GM23248 (cell line): ENCODE data around the gene PTPRN2.

Experiments
- EZH2 ChIP-seq: fragments of 200-600 bp; sonication (generic); IDR thresholded peaks from 2 replicates; pipeline ENCODE4 v1.6.1; 2018; ENCODE audit warnings: antibody characterized with exemption, mild to moderate bottlenecking; ENCODE audit not compliant: insufficient read depth, poor library complexity, severe bottlenecking
- EZH2phosphoT487 ChIP-seq: fragments of 200-600 bp; sonication (generic); IDR thresholded peaks from 2 replicates; pipeline ENCODE4 v1.6.1; 2018; ENCODE audit warnings: antibody characterized with exemption, moderate library complexity, mild to moderate bottlenecking, low read depth; ENCODE audit not compliant: insufficient read depth

DNA sequence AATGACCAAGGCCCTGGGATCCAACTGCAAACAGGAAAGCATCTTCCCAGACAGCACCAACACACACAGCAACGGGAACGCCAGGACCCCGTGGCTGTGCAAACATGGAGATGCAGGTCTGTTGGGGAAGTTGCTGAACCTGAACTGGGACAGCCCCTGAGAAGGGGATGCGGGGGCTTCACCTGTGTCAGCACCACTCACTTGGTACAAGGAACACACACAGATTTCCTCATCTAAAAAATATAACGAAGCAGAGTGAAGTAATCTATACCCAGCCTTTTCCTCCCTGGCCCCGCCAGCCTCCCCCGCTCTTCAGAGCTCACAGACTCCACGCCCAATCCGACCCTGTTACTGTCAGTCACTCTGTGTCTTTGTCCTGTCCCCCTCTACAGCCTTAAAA is 93.0 kb downstream of the PTPRN2 start:
- no peak for TF ChIP-seq EZH2phosphoT487
- no peak for TF ChIP-seq EZH2
